Psoas muscle (tissue), 8 donors: ENCODE measurements around the gene AP2B1. TPM values are rescaled to one million over a fixed set of nuclear protein-coding genes. Genes with fewer than 3 reads are reported as not detected.

Experiments used
- ATAC-seq, 4 donors: fragments of 200-7000 bp; cut with Tn5 transposase; one replicate each; pipeline ENCODE4 v1.9.1; 2020; ENCODE audit warnings: moderate library complexity in 3 of 4, mild to moderate bottlenecking in 2 of 4
- DNase-seq, 2 donors: peaks; one replicate each; pipeline ENCODE4 v3.0.0-alpha.2; 2020
- H3K27ac ChIP-seq: fragments of 200-600 bp; one replicate; pipeline ENCODE4 v1.8.0; 2022
- H3K27me3 ChIP-seq, 3 donors: fragments of 200-600 bp in 1 of 3; one replicate each; pipeline versions ENCODE4 v1.6.1 to v1.8.0; 2013 to 2022; ENCODE audit warnings: low read length in 2 of 3, mild to moderate bottlenecking in 2 of 3, moderate library complexity in 1 of 3; ENCODE audit not compliant: insufficient read depth in 3 of 3
- H3K36me3 ChIP-seq, 2 donors: fragments of 200-600 bp in 1 of 2; one replicate each; pipeline versions ENCODE4 v1.6.1 to v1.8.0; 2013 to 2022; ENCODE audit warnings: low read depth in 1 of 2, mild to moderate bottlenecking in 1 of 2, moderate library complexity in 1 of 2; ENCODE audit not compliant: insufficient read depth in 1 of 2
- H3K4me1 ChIP-seq: fragments of 200-600 bp; one replicate; pipeline ENCODE4 v1.8.0; 2022
- H3K4me3 ChIP-seq: fragments of 200-600 bp; one replicate; pipeline ENCODE4 v1.8.0; 2022; ENCODE audit warnings: mild to moderate bottlenecking
- H3K9me3 ChIP-seq: fragments of 200-600 bp; one replicate; pipeline ENCODE4 v1.8.0; 2022
- CTCF ChIP-seq: fragments of 200-600 bp; IDR thresholded peaks from one replicate; pipeline ENCODE4 v1.8.0; 2022; ENCODE audit warnings: antibody characterized with exemption
- WGBS, 3 donors: extraction: QIAGEN DNeasy Blood & Tissue Kit; methylation state at CpG; one replicate each; pipeline versions ENCODE4 v1.1.6 to v1.1.7; 2013; 5-methylcytosine and 5-hydroxymethylcytosine counted together
- intact Hi-C, 2 donors: fragments of 100-400 bp; cut with DNase I; formaldehyde crosslinking; loops; one replicate each; pipeline versions ENCODE4 v1.11.0 to v1.14.2; 2022
- polyA plus RNA-seq, 3 donors: library from polyadenylated mRNA; stranded (reverse); fragments of 200-250 nt; gene quantifications; one replicate each; pipeline ENCODE4 v1.2.3, GENCODE V29; 2013
- total RNA-seq, 4 donors: library from RNA; stranded (reverse); fragmentation: NEBNext Ultra II Directional in 2 of 4; extraction: Animal tissue kit (Norgen Biotek cat#: 25700) in 2 of 4; gene quantifications; one replicate each; pipeline versions ENCODE4 v1.2.1 to v1.2.4, GENCODE V29; 2021 to 2023
- donor health status: healthy with polysubstance abuse.
- donor health status: DM: no; HTN: no; CAD: no; lungs with moderate emphysema.
- donor health status: Bipolar disorder and iron deficiency.
- donor health status: healthy.
- donor health status: DM: yes; HTN: yes; CAD: no.
- donor health status: DM: no; HTN: no; CAD: no.
- donor health status: DM: no; HTN: no; CAD: no.
- donor health status: DM: yes; HTN: yes; CAD: no.

The AP2B1 gene
- total and polyA plus RNA-seq, 7 donors = 20.0 to 92.4 (median 63.2) TPM

GRCh38 chr17:35705230-35705629, 118.1 kb downstream of the AP2B1 start:
- H3K4me3 ChIP-seq = no peak overlapping the region
- H3K27ac ChIP-seq = no peak overlapping the region
- H3K4me1 ChIP-seq = peaks cover 24% of the 10 kb centered on the region
- intact Hi-C loops = no loop called here
- ATAC-seq = no peak
- H3K9me3 ChIP-seq = no peaks in the 10 kb centered on the region
- DNase-seq = no peak
- no peaks in the 10 kb centered on the region for H3K27me3 ChIP-seq
- peaks cover 3 to 14% of the 10 kb centered on the region in 2 donors for H3K36me3 ChIP-seq
- TF ChIP-seq CTCF = no peak
- 100% methylated on average over 1 of the region's 1 CpG for WGBS, 3 donors

- DNase-seq (no peak), ATAC-seq (no peak)
- Histone ChIP-seq H3K4me1 (peaks cover 26% of the 10 kb centered on the region), H3K27ac (no peak overlapping the region), H3K9me3 (no peaks in the 10 kb centered on the region), H3K27me3 (no peaks in the 10 kb centered on the region), H3K36me3 (peaks cover 3 to 17% of the 10 kb centered on the region in 2 donors), H3K4me3 (no peak overlapping the region)
- 74 to 92% (median 82%) methylated on average over 5 of the region's 5 CpGs for WGBS, 3 donors
- intact Hi-C loops = no loop called here
- TF ChIP-seq CTCF = no peak
Observed at GRCh38 chr17:35705705-35706104, 118.6 kb downstream of the AP2B1 start.

- Histone ChIP-seq H3K4me1 (peaks cover 34% of the 10 kb centered on the region), H3K4me3 (no peak overlapping the region), H3K27me3 (no peaks in the 10 kb centered on the region), H3K27ac (no peak overlapping the region), H3K36me3 (peaks cover 3 to 18% of the 10 kb centered on the region in 2 donors), H3K9me3 (no peaks in the 10 kb centered on the region)
- DNase-seq (no peak), ATAC-seq (no peak)
- TF ChIP-seq CTCF = no peak
- WGBS, 3 donors = 68 to 75% (median 74%) methylated on average over 3 of the region's 3 CpGs
- intact Hi-C loops = no loop called here
Observed at GRCh38 chr17:35708149-35708548, 121.0 kb downstream of the AP2B1 start.

GRCh38 chr17:35708951-35709350, 121.8 kb downstream of the AP2B1 start:
- H3K4me1 ChIP-seq = peaks cover 42% of the 10 kb centered on the region
- intact Hi-C loops = no loop called here
- no peak overlapping the region for H3K4me3 ChIP-seq
- H3K9me3 ChIP-seq = no peaks in the 10 kb centered on the region
- peaks cover 3 to 18% of the 10 kb centered on the region in 2 donors for H3K36me3 ChIP-seq
- WGBS, 3 donors = 17 to 25% (median 23%) methylated on average over 3 of the region's 3 CpGs
- no peaks in the 10 kb centered on the region for H3K27me3 ChIP-seq
- ATAC-seq = no peak
- no peak for DNase-seq
- no peak for TF ChIP-seq CTCF
- peak overlapping the region; percentile 46 for H3K27ac ChIP-seq

- WGBS, 3 donors = 47 to 62% (median 50%) methylated on average over 3 of the region's 3 CpGs
- no peaks in the 10 kb centered on the region for H3K9me3 ChIP-seq
- TF ChIP-seq CTCF = no peak
- DNase-seq (no peak), ATAC-seq (no peak)
- intact Hi-C loops = loop anchor here in 1 of 2 donors (5.0 kb wide), 1 partner anchor 48 kb away; no protein-coding TSS in a partner anchor
- H3K27ac ChIP-seq = peak overlapping the region; percentile 46
- H3K4me1 ChIP-seq = peaks cover 50% of the 10 kb centered on the region
- H3K4me3 ChIP-seq = no peak overlapping the region
- peaks cover 3 to 18% of the 10 kb centered on the region in 2 donors for H3K36me3 ChIP-seq
- H3K27me3 ChIP-seq = no peaks in the 10 kb centered on the region
Observed at GRCh38 chr17:35709874-35710273, 122.8 kb downstream of the AP2B1 start.
